ES-I3 (cell line): Measurements from ENCODE around the gene ZNF594.

Experiments
- H3K36me3 ChIP-seq: 2 replicates; pipeline ENCODE4 v1.6.1; 2013; ENCODE audit warnings: mild to moderate bottlenecking, low read length, control low read depth, moderate library complexity; ENCODE audit not compliant: insufficient read depth
- H3K4me1 ChIP-seq: 2 replicates; pipeline ENCODE4 v1.6.1; 2013; ENCODE audit warnings: mild to moderate bottlenecking, control low read depth, low read length; ENCODE audit not compliant: insufficient read depth
- H3K9ac ChIP-seq: 2 replicates; pipeline ENCODE4 v1.6.1; 2013; ENCODE audit warnings: low read depth, mild to moderate bottlenecking, low read length, moderate library complexity
- H3K9me3 ChIP-seq: 2 replicates; pipeline ENCODE4 v1.6.1; 2013; ENCODE audit warnings: mild to moderate bottlenecking, low read length, moderate library complexity; ENCODE audit not compliant: control insufficient read depth, insufficient read depth

ZNF594 gene

DNA sequence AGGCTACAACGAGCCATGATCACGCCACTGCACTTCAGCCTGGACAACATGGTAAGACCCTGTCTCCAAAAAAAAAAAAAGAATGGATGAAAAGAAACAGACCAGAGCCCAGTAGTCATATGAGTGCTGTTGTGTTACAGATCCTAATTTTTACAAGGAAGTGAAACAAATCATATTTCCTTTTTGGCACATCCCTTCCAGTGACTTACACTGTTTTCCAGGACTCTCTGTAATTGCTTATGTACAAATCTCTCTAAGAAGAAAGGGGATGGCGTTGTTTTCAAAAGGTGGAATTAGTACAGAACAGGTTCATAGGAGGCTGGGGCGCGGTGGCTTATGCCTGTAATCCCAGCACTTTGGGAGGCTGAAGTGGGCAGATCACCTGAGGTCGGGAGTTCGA is 19.8 kb upstream of the ZNF594 start:
- H3K9me3 ChIP-seq: no peaks in the 10 kb centered on the region
- no peaks in the 10 kb centered on the region for H3K4me1 ChIP-seq
- H3K36me3 ChIP-seq: no peaks in the 10 kb centered on the region
- H3K9ac ChIP-seq: no peak overlapping the region

DNA sequence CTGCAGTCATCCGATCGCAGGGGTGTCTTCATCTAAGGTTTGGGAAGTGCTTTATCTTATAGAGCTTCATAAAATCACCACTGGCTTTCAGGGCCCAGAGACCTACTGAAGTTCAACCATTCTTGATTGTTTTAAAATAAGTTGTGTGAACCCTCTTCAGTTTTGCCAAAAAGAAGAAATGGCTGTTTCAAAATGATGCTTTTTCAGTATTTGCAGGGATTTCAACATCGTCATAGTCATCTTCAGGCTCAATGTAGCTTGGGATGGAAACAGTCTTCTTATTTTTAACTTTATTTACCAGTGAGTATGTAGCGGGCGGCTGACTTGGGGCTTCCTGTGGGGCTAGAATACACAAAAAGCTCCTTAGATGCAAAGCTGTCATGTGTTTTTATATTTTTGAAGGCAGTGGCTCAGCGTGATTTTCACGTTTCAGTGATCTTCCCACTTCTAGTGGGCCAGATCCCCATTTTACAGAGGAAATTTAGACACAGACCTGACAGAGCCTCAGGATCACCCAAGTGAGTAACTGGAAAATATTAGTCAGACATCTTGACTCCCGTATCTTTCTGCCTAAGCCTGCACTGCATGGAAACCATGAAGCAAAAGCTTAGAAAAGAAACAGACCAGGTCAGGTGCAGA is 19.1 kb upstream of the ZNF594 start:
- no peaks in the 10 kb centered on the region for H3K9me3 ChIP-seq
- no peaks in the 10 kb centered on the region for H3K4me1 ChIP-seq
- no peaks in the 10 kb centered on the region for H3K36me3 ChIP-seq
- no peak overlapping the region for H3K9ac ChIP-seq

DNA sequence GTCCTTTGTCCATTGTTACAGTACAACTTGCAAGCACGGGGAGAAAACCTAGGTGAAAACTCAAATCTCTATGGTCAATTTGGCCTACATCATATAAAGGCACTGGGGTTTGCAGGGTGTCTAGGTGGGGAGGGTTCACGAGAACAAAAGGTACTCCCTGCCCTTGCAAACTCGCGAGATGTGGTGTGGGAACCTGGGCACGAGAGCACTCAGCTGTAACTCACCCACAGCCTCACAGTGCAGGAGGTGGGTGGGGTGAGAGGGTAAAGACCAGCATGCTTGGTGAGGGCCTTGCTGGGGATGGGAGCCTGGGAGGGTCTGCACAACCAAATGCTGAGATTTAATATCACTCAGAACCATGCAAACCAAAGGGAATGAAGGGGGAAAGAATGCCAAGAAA is 18.4 kb upstream of the ZNF594 start:
- Histone ChIP-seq H3K36me3 (no peaks in the 10 kb centered on the region), H3K9me3 (no peaks in the 10 kb centered on the region), H3K9ac (no peak overlapping the region), H3K4me1 (no peaks in the 10 kb centered on the region)

DNA sequence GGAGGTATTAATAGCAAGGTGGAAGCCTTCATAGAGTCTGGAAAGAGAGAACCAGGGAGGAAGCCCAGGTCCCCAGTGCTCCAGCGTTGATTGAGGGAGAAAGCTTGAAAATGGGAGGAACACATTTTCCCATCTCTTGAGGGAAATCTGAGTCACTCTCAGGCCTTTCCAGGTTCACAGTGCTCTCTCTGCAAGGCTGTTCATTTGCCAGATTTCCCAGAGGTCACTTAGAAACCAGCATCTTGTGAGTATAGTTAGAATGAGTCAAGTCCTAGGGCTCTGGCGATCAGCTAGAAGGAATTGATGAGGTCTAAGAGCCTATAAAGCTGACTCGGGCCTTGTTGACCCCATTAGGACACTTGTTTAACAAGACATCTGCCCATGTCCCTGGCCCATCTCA is 17.7 kb upstream of the ZNF594 start:
- Histone ChIP-seq H3K4me1 (no peaks in the 10 kb centered on the region), H3K36me3 (no peaks in the 10 kb centered on the region), H3K9ac (no peak overlapping the region), H3K9me3 (no peaks in the 10 kb centered on the region)

DNA sequence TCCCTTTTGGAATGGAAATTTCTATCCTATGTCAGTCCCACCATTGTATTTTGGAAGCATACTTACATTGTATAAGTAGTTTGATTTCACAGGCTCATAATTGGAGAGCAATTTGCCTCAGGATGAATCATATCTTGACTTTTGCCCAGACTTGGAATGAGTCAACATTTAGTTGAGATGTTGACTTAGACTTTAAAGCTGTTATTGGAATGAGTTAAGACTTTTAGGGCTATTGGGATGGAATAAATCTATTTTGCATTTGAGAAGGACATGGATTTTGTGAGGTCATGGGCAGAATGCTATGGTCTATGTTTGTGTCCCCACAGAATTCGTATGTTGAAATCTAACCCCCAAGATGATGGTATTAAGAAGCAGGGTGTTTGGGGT is 12.2 kb upstream of the ZNF594 start:
- Histone ChIP-seq H3K4me1 (no peaks in the 10 kb centered on the region), H3K9me3 (no peaks in the 10 kb centered on the region), H3K36me3 (no peaks in the 10 kb centered on the region), H3K9ac (no peak overlapping the region)

DNA sequence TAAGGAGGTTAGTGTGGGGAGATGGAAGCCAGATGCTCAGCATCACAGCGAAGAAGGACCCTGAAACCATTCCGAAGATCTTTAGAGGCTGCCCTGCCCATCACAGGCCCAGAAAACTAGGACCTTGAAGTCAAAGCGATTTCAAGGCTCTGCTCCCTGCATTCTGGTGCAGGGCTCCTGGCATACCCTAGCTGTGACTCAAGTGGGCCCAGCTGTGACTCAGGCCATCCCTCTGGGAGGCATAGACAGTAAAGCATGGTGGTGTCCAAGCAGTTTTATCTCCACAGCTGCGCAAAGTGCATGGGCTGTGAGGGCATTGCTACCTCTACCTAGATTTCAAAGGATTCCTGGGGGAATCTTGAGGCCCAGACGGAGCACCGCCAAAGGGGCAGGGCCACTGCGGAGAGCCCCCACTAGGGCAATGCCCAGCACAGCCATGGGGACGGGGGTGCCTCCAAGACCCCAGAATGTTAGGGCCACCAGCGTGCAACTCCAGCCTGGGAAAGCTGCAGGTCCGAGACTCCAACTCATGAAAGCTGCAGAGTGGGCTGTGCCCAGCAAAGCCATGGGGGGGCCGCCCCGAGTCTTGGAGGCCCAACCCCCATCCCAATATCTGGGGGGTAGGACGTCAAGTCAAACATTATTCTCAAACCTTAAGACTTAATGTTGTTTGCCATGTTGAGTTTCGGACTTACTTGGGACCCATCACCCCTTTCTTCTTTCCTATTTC is 11.7 kb upstream of the ZNF594 start:
- no peak overlapping the region for H3K9ac ChIP-seq
- no peaks in the 10 kb centered on the region for H3K36me3 ChIP-seq
- H3K9me3 ChIP-seq: no peaks in the 10 kb centered on the region
- H3K4me1 ChIP-seq: no peaks in the 10 kb centered on the region

DNA sequence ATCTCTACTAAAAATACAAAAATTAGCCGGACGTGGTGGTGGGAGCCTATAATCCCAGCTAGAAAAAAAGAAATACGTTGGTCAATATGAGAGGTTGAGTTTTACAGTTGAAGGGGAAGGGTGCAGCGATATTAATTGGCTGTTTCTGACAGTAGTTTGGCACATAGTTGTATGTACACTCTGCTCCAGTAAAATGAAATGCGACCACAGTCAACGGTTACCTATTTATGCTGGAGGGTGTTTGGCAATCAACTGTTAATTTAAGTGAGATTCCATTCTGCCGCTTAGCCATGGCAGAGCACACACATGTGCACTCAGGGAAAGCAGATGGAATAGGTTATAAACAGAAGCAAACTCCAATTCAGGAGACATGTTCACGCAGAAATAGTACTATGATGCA is 9.3 kb upstream of the ZNF594 start:
- H3K4me1 ChIP-seq: no peaks in the 10 kb centered on the region
- no peak overlapping the region for H3K9ac ChIP-seq
- no peaks in the 10 kb centered on the region for H3K36me3 ChIP-seq
- H3K9me3 ChIP-seq: no peaks in the 10 kb centered on the region

DNA sequence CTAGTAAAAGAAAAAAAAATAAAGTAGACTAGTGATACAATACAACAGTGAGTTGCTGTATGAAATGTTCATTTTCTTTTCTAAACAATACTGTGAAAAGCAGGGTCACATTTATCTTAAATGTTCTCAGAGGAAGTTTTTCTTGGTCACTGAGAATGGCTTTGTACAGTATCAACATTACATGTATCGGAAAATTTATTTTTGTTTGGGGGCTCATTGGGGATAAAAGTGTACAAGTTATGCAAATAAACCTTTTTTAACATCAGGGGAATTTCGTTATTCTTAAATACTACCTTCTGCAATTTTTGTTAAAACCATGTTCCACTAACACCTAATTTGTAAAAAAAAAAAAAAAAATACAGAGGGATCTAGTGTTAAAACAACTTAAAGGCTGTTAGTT is 8.7 kb upstream of the ZNF594 start:
- Histone ChIP-seq H3K36me3 (no peaks in the 10 kb centered on the region), H3K9ac (no peak overlapping the region), H3K4me1 (no peaks in the 10 kb centered on the region), H3K9me3 (no peaks in the 10 kb centered on the region)

DNA sequence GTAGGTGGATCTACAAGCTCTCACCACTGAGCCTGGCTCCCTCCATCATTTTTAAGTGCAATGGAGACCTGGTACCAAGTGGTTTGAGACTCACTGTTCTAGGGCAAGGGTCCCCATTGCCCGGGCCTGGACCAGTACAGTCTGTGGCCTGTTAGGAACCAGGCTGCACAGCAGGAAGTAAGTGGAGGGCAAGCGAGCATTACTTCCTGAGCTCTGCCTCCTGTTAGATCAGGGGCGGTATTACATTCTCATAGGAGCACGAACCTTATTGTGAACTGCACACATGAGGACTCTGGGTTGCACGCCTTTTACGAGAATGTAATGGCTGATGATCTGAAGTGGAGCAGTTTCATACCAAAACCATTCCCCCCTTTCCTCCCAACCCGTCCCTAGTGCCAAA is 6.8 kb upstream of the ZNF594 start:
- no peaks in the 10 kb centered on the region for H3K36me3 ChIP-seq
- H3K9ac ChIP-seq: no peak overlapping the region
- no peaks in the 10 kb centered on the region for H3K9me3 ChIP-seq
- no peaks in the 10 kb centered on the region for H3K4me1 ChIP-seq

DNA sequence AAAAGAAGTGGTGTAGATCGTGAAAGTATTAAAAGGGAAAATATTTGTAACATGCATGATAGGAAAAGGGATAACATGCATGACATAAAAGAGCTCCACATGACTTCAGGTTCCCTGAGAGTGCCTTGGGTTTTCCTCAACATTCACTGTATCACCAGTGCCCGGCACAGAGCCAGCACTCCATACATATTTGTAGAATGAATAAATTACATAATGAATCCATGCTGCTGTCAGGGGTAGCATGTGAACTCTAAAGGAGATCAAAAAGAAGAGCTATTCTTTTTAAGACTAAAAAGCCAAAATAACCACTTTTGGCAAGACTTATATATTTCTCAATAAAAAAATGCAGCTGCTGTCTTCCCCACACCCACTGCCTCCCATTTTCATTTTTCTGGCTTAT is 2.7 kb upstream of the ZNF594 start:
- Histone ChIP-seq H3K9me3 (peaks cover 13% of the 10 kb centered on the region; the same call in 1 of the 2 replicates), H3K4me1 (0 out of 2 replicates have a peak, but pooled peaks cover 3% of the 10 kb centered on the region), H3K9ac (no peak overlapping the region), H3K36me3 (peaks cover 11% of the 10 kb centered on the region)

DNA sequence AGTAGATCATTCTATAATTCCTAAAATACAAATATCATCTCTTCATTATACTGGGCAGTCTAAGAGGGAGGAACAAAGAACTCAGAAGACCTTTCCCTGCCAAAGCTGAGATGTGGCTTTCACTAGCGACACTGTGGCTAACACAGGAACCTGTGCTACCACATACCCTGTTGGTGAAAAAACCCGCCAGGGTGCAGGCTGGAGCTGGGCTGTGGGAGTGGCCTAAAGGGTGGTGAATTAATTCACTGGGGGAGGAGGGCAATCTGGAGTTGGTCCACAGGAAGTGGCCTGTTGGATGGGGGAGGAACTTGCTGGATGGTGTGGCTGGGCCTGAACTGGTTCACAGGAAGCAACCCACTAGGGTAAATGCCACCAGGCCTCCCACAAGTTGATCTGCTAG is 7.4 kb downstream of the ZNF594 start:
- H3K9ac ChIP-seq: no peak overlapping the region
- H3K9me3 ChIP-seq: peaks cover 85% of the 10 kb centered on the region
- H3K4me1 ChIP-seq: no peaks in the 10 kb centered on the region
- peaks cover 39% of the 10 kb centered on the region for H3K36me3 ChIP-seq

DNA sequence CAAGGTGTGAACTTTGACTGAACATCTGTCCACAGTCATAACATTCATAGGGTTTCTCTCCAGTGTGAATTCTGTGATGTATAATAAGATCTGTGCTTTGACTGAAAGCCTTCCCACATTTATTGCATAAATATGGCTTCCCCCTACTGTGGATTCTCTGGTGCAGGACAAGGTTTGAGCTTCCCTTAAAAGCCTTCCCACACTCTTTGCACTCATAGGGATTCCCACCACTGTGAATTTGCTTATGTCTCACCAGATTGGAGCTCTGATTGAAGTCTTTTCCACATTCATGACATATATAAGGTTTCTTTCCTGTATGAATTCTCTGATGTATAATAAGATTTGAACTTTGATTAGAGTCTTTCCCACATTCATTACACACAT is 8.3 kb downstream of the ZNF594 start:
- Histone ChIP-seq H3K9me3 (peaks cover 86% of the 10 kb centered on the region), H3K9ac (no peak overlapping the region), H3K36me3 (peaks cover 41% of the 10 kb centered on the region), H3K4me1 (no peaks in the 10 kb centered on the region)

DNA sequence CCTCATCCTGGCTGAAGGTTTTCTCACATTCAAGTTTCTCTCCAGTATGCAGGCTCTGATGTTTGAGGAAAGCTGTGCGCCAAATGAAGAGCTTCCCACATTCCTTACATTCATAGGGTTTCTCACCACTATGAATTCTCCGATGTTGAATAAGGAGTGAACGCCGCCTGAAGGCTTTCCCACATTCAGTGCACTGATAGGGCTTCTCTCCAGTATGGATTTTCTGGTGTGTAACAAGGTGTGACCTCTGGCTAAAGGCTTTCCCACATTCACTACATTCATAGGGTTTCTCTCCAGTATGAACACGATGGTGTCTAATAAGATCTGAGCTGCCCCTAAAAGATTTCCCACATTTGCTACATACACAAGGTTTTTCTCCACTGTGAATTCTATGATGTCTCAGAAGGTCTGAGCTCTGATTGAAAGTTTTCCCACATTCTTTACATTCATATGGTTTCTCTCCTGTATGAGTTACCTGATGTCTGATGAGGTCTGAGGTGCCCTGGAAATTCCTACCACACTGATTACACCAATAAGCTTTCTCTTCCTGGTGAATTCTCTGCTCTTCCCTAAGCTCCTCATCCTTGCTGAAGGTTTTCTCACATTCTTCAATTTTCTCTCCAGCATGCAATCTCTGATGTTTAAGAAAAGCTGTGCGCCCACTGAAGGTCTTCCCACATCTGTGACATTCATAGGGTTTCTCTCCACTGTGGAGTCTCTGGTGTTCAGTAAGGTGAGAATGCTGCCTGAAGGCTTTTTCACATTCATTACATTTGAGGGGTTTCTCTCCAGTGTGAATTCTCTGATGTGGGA is 8.9 kb downstream of the ZNF594 start:
- H3K9ac ChIP-seq: no peak overlapping the region
- H3K36me3 ChIP-seq: peaks cover 37% of the 10 kb centered on the region
- peaks cover 81% of the 10 kb centered on the region for H3K9me3 ChIP-seq
- no peaks in the 10 kb centered on the region for H3K4me1 ChIP-seq

DNA sequence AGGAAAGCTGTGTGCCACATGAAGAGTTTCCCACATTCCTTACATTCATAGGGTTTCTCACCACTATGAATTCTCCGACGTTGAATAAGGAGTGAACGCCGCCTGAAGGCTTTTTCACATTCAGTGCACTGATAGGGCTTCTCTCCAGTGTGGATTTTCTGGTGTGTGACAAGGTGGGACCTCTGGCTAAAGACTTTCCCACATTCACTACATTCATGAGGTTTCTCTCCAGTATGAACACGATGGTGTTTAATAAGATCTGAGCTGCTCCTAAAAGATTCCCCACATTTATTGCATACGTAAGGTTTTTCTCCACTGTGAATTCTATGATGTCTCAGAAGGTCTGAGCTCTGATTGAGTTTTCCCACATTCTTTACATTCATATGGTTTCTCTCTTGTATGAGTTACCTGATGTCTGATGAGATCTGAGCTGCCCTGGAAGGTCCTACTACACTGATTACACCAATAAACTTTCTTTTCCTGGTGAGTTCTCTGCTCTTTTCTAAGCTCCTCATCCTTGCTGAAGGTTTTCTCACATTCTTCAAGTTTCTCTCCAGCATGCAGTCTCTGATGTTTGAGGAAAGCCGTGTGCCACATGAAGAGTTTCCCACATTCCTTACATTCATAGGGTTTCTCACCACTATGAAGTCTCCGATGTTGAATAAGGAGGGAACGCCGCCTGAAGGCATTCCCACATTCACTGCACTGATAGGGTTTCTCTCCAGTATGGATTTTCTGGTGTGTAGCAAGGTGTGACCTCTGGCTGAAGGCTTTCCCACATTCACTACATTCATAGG is 10.0 kb downstream of the ZNF594 start:
- no peak overlapping the region for H3K9ac ChIP-seq
- H3K4me1 ChIP-seq: no peaks in the 10 kb centered on the region
- H3K36me3 ChIP-seq: peaks cover 31% of the 10 kb centered on the region; the same call in 1 of the 2 replicates
- H3K9me3 ChIP-seq: peaks cover 73% of the 10 kb centered on the region
